Breast epithelium (tissue), 4 donors: Measurements from ENCODE around the gene PIP5K1B. TPM values are rescaled to one million over a fixed set of nuclear protein-coding genes. Genes with fewer than 3 reads are reported as not detected.

Experiments
- DNase-seq, 2 donors: peaks; one replicate each; pipeline ENCODE4 v3.0.0-alpha.2; 2019; ENCODE audit warnings: low spot score in 2 of 2
- H3K27ac ChIP-seq, 2 donors: fragments of 200-600 bp; sonication (generic) in 1 of 2; one replicate each; pipeline ENCODE4 v1.5.1; 2016 to 2019; ENCODE audit warnings: mild to moderate bottlenecking in 1 of 2
- H3K27me3 ChIP-seq, 2 donors: fragments of 200-600 bp; sonication (generic) in 1 of 2; one replicate each; pipeline versions ENCODE4 v1.5.1 to v1.6.0; 2017 to 2019; ENCODE audit warnings: control low read depth in 1 of 2, mild to moderate bottlenecking in 1 of 2
- H3K36me3 ChIP-seq: fragments of 200-600 bp; one replicate; pipeline ENCODE4 v1.5.1; 2019
- H3K4me1 ChIP-seq, 2 donors: fragments of 200-600 bp; sonication (generic); one replicate each; pipeline ENCODE4 v1.5.1; 2016 to 2019; ENCODE audit warnings: control low read depth in 1 of 2
- H3K4me3 ChIP-seq, 3 donors: fragments of 200-600 bp; sonication (generic); 1 replicate in 2 of 3; 2 replicates in 1 of 3; pipeline ENCODE4 v1.5.1; 2016 to 2019; ENCODE audit warnings: mild to moderate bottlenecking in 3 of 3, moderate library complexity in 2 of 3
- H3K9me3 ChIP-seq, 2 donors: fragments of 200-600 bp; sonication (generic) in 1 of 2; one replicate each; pipeline ENCODE4 v1.5.1; 2016 to 2019; ENCODE audit warnings: control low read depth in 1 of 2
- POLR2A ChIP-seq: fragments of 450-650 bp; IDR thresholded peaks from one replicate; pipeline ENCODE4 v1.6.1; 2016; ENCODE audit warnings: antibody characterized with exemption, mild to moderate bottlenecking, moderate library complexity
- POLR2AphosphoS5 ChIP-seq, 3 donors: sonication (generic); formaldehyde crosslinking; IDR thresholded peaks; one replicate each; pipeline ENCODE4 v1.6.1; 2017; ENCODE audit warnings: antibody characterized with exemption in 3 of 3
- intact Hi-C: fragments of 100-400 bp; cut with DNase I; formaldehyde crosslinking; loops from one replicate; pipeline ENCODE4 v1.15.1; 2023; ENCODE audit warnings: low total_unique reads
- total RNA-seq, 3 donors: library from RNA; depleted of rRNA; stranded (reverse); fragments of >200 nt; gene quantifications; one replicate each; pipeline ENCODE4 v1.1.0, GENCODE V29; 2016
- TF ChIP-seq, protein P1 (sequence below), 3 donors: fragments of 450-650 bp; IDR thresholded peaks; one replicate each; pipeline ENCODE4 v1.5.1; 2016 to 2017; ENCODE audit warnings: antibody characterized with exemption in 3 of 3, mild to moderate bottlenecking in 3 of 3, moderate library complexity in 3 of 3

Gene PIP5K1B
- total RNA-seq, 3 donors from 2014 or later, result 0.80 to 11.1 (median 9.8) TPM

GRCh38 chr9:68732405-68733020, 27.5 kb downstream of the PIP5K1B start:
- no peaks in the 10 kb centered on the region for H3K27me3 ChIP-seq
- H3K27ac ChIP-seq, result no peak overlapping the region
- no peak for DNase-seq
- intact Hi-C loops, result no loop called here
- TF ChIP-seq, protein P1, sequence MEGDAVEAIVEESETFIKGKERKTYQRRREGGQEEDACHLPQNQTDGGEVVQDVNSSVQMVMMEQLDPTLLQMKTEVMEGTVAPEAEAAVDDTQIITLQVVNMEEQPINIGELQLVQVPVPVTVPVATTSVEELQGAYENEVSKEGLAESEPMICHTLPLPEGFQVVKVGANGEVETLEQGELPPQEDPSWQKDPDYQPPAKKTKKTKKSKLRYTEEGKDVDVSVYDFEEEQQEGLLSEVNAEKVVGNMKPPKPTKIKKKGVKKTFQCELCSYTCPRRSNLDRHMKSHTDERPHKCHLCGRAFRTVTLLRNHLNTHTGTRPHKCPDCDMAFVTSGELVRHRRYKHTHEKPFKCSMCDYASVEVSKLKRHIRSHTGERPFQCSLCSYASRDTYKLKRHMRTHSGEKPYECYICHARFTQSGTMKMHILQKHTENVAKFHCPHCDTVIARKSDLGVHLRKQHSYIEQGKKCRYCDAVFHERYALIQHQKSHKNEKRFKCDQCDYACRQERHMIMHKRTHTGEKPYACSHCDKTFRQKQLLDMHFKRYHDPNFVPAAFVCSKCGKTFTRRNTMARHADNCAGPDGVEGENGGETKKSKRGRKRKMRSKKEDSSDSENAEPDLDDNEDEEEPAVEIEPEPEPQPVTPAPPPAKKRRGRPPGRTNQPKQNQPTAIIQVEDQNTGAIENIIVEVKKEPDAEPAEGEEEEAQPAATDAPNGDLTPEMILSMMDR (IDR thresholded peaks at IDR 0.05), result no peak
- TF ChIP-seq POLR2AphosphoS5 (IDR thresholded peaks at IDR 0.05), result no peak
- TF ChIP-seq POLR2A, result no peak
- no peak overlapping the region for H3K4me3 ChIP-seq
- H3K36me3 ChIP-seq, result no peaks in the 10 kb centered on the region
- H3K4me1 ChIP-seq, result no peaks in the 10 kb centered on the region
- no peaks in the 10 kb centered on the region for H3K9me3 ChIP-seq

GRCh38 chr9:68733021-68733405, 28.0 kb downstream of the PIP5K1B start:
- Histone ChIP-seq H3K27ac (no peak overlapping the region), H3K4me3 (no peak overlapping the region), H3K9me3 (no peaks in the 10 kb centered on the region), H3K36me3 (no peaks in the 10 kb centered on the region), H3K27me3 (no peaks in the 10 kb centered on the region), H3K4me1 (no peaks in the 10 kb centered on the region)
- intact Hi-C loops, result no loop called here
- DNase-seq, result no peak
- TF ChIP-seq POLR2AphosphoS5 (IDR thresholded peaks at IDR 0.05) (no peak), POLR2A (no peak)
- TF ChIP-seq, protein P1 (IDR thresholded peaks at IDR 0.05), result no peak

GRCh38 chr9:68738358-68738757, 33.3 kb downstream of the PIP5K1B start:
- intact Hi-C loops, result no loop called here
- H3K27ac ChIP-seq, result no peak overlapping the region
- DNase-seq, result no peak
- no peaks in the 10 kb centered on the region for H3K36me3 ChIP-seq
- no peak overlapping the region for H3K4me3 ChIP-seq
- H3K27me3 ChIP-seq, result no peaks in the 10 kb centered on the region
- no peaks in the 10 kb centered on the region for H3K4me1 ChIP-seq
- no peaks in the 10 kb centered on the region for H3K9me3 ChIP-seq
- no peak for TF ChIP-seq POLR2AphosphoS5 (IDR thresholded peaks at IDR 0.05)
- TF ChIP-seq POLR2A, result no peak
- TF ChIP-seq, protein P1 (IDR thresholded peaks at IDR 0.05), result no peak

DNA sequence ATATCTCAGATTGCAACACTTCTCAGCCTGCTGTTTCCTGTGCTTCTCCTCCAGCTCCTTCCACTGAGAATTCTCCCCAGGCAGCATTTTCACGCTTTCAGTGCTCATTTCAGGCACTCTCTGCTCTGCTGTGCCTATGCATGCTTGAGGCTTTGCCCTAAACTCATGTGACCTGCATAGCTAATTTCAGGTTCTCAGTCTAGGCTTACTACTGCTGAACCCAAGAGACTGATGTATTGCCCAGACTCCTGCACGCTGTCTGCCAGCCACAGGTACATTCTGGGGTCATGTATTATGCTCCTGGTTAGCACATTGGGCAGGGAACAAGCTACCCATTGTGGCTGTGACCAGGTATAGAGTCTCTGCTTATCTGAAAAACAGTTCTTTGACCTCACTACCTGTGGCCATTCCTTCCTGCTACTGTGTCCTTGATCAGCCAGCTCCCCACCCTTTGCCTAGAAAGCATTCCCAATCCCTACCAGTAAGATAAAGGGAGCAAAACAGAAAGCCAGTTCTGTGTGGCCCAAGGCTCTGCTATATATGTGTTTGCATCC, 34.7 kb downstream of the PIP5K1B start:
- Histone ChIP-seq H3K27ac (no peak overlapping the region), H3K36me3 (no peaks in the 10 kb centered on the region), H3K4me3 (no peak overlapping the region), H3K9me3 (no peaks in the 10 kb centered on the region), H3K4me1 (no peaks in the 10 kb centered on the region), H3K27me3 (no peaks in the 10 kb centered on the region)
- TF ChIP-seq POLR2AphosphoS5 (IDR thresholded peaks at IDR 0.05) (no peak), POLR2A (no peak)
- TF ChIP-seq, protein P1 (IDR thresholded peaks at IDR 0.05), result no peak
- intact Hi-C loops, result no loop called here
- no peak for DNase-seq

DNA sequence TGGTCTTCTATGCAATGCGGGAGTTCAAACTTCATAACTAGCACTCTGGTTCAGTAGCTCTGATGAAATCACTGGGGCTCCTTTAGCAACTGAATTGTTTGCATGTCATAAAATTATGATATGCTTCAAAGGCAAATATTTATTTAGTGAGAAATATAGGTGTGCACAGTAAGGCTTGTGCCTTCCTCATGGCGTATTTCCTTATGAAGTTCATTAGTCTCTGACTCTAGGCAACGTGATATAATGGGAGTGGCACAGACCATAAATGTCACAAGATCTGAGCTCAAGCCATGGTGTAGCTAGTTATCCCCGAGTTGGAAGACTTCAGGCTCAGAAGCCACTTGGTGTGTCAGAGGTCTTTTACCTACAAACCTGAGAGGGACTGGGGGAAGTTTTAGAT, 35.5 kb downstream of the PIP5K1B start:
- DNase-seq, result no peak
- TF ChIP-seq POLR2A (no peak), POLR2AphosphoS5 (IDR thresholded peaks at IDR 0.05) (no peak)
- TF ChIP-seq, protein P1 (IDR thresholded peaks at IDR 0.05), result no peak
- no peaks in the 10 kb centered on the region for H3K4me1 ChIP-seq
- no peak overlapping the region for H3K4me3 ChIP-seq
- no peaks in the 10 kb centered on the region for H3K36me3 ChIP-seq
- intact Hi-C loops, result no loop called here
- H3K9me3 ChIP-seq, result no peaks in the 10 kb centered on the region
- H3K27ac ChIP-seq, result no peak overlapping the region
- no peaks in the 10 kb centered on the region for H3K27me3 ChIP-seq
